Stimulated activated CD8-positive, alpha-beta memory T cell treated with anti-CD3 and anti-CD28 coated beads, Interleukin-2, amount 100 ng/mL, for 1 hour (primary cell): ENCODE results near the gene GATM.
"Not testable (repeated sequence)": the region's sequence is repeated elsewhere in the genome, so short reads cannot be mapped to it uniquely, and the experiment has no call there.

ENCODE experiments used
- DNase-seq, 2 donors: peaks; one replicate each; pipeline ENCODE4 v3.0.0-alpha.2; 2020; ENCODE audit warnings: low read depth in 2 of 2

GATM gene

DNA sequence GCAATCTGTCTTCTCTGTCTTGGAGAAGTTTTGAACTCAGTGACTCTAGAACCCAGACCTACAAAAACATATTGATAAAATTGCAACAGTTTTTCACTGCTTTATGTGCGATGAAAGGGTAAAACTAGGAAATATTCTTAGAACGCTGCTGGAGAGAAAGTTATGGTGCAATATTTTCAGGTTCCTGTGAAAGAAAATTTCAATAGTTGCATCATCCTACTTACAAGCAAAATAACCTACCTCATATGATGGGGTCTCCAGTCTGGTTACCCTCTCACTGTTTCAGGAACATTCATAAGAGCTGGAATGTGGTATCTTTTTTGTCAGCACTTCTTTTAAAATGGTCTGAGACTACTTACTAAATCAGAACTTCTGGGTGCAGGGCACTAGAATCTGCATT lies 27.1 kb downstream of the GATM start:
- DNase-seq, result no peak

DNA sequence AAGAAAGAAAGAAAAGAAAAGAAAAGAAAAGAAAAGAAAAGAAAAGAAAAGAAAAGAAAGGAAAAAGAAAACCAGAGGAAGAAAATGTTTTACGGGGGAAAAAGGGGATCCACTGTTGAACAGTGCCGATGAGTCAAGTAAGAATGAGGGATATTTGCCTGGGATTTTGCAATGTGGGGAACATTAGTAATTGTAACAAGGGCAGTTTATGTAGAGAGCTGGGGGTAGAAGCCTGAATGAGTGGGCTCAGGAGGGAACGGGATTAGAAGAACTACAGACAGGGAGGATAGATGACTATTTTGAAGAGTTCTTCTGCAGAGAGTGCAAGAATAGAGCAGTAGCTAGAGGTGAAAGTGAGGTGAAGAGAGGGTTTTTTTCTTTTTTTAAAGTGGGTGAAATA lies 28.7 kb downstream of the GATM start:
- no peak for DNase-seq

DNA sequence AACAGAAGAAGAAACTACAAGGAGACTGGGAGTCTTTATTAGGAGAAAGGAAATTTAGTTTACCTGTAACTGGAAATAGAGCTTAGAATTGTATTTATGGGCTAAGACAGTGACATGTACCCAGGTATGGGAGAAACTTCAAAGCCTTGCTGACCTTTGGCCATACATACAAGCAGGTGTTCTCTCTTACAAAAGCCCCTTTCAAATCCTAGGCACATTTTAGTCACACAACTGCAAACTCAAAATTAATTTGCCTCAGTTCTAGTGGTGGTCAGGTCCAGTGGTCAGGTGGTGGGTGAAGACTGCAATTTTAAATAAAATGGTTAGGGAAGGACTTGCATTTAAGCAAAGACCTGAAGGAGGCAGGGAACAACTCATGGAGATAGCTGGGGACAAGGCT lies 30.4 kb downstream of the GATM start:
- DNase-seq, result no peak

DNA sequence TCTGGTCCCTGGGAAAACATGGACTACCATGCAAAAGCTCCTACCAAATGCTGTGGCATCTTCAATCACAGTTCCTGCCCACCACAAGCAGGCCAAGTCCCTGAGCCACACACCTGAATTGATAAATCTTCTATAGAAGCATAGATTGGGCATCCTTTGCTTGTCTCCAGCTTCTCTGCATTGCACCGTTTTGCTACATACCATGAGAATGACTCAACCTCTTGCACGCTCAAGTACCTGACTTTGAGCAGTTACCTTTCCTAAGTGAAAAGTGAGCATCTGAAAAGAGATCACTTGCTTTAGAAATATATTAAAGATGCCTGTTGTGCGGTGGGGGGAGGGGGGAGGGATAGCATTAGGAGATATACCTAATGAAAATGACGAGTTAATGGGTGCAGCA lies 31.3 kb downstream of the GATM start:
- DNase-seq, result no peak

DNA sequence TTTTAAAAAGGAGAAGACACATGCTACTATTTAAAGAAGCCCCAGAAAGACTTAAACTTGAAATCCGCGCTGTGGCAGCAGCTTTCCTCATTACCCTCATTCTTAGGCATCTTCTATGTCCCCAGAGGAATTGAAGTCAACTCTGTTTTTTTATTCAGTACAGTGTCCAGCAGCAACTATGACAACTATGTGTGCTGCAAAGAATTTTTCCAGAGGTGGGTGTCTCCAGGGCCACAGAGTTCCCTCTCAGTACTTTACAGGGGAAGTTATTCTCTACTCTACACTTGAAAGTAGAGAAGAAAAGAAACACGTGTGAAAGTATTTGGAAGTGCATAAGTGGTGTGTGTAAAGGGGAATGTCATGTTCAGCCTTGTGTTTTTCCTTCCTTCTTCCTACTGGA lies 32.0 kb downstream of the GATM start:
- DNase-seq, result no peak

DNA sequence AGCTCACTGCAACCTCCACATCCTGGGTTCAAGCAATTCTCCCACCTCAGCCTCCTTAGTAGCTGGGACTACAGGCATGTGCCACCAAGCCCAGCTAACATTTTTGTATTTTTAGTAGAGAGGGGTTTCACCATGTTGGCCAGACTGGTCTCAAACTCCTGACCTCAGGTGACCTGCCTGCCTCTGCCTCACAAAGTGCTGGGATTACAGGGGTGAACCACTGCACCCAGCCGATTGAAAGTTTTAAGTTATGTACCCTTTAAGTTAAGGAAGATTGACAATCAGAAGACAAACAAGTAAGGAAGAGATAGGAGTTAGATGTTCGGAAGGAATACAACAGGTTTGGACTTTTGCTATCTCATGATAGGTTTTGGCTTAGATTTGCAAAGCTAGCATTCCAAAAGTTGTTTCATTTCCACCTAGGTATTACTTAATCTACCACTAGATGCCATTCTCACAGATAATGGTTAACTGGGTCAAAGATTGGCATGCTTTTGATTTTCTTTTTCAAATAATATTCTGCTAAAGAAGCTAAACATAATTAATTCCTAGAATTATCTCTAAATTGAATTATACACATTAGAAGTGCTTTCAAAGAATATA lies 35.0 kb downstream of the GATM start:
- DNase-seq, result no peak

DNA sequence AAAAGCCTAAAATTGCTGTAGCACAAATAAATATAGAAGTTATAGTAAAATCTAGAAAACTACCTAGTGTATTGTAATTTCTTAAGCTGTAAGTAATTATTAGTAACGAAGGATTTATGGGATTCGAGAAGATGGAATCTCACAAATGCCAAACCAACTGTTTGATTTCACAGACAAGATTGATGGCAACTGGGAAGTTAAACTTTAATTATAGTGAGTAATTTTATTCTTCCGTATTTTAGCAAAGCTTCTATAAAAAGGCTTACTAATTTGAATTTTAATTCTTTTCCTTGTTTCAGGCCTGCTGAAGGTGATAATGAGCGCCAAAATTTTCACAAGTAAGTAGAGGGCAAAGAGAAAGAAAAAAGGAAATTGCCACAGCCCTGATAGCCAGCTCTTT lies 36.6 kb downstream of the GATM start:
- no peak for DNase-seq

DNA sequence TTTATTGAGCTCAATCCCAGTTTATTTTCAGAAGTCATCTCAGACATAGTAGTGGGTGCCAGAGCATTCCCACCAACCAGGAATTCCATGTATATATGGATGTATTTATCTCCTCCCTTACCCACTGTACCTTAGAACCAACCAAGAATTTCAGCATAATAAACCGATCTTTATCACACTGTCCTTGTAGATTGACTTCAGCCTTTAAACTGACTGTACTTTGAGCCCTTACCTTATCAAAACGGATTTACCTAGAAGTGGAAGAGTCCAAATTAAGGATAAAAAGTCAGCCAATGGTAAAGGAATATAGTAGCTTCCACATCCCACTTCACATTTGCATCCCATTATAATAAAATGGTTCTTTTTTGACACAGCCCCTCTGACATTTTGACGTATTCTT lies 37.9 kb downstream of the GATM start:
- DNase-seq, result no peak

DNA sequence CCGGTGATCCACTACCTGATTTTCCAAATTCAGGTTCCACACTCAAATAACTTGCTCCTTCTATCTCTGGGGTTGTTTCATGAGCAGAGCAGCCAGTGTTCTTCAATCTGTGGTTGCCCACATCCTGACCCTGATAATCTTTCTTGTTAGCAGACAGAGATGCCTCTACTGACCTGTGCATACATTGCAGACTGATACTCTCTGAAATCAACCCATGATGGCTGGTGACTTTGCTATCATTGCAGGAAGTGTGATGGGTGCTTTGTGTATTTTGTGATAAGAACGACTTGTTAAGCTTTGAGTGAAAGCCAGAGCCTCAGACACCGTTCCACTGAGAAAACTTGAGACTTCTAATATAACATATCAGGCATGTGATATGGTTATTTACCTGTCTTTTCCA lies 39.9 kb downstream of the GATM start:
- no peak for DNase-seq

DNA sequence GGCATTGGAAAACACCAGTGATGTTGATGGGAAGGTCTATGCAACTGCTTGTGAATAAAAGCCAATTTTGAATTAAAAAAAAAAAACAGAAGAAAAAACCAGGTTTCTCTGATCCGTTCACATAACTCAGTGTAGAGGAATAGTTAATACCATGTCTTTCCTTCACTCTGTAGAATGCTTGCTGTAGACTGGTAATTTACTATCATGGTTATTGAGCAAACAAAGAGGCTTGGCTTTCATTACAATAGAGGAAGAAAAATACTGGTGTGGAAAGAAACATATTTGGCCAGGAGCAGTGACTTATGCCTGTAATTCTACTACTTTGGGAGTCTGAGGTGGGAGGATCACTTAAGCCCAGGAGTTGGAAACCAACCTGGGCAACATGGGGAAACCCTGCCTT lies 41.1 kb downstream of the GATM start:
- no peak for DNase-seq

DNA sequence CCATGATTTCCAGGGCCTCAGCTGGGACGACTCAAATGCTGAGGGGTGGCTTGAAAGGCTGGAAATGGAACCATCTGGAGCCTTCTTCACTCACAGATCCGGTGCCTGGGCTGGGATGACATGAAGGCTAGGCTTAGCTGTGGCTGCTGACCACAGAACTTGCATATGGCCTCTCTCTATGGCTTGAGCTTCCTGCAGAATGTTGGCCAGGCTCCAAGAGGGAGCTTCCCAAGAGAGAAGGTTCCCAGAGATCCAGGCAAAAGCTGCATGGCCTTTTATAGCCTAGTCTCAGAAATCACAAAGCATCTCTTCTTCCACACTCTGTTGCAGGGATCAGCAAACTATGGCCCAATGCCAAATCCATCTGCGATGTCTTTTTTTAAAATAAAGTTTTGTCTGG lies 44.8 kb downstream of the GATM start:
- no peak for DNase-seq

DNA sequence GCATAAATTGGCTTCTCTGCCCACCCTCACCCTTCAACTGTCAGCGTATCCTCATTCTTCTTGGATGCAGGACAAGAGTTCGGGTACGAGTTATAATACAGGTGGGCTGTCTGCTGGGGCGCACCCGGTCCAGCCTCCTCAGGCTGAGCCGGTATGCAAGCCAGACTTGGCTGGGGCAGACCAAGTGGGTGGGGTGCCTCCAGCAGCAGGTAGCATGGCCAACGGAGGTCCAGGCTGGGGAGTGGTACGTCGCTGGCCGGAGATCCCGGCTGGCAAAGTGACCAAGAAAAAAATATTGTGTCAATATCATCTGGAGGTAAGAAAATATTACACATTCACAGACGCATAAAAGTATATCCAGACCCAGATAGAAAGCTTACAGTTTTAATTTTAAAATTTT lies 45.6 kb downstream of the GATM start:
- DNase-seq, result no peak

DNA sequence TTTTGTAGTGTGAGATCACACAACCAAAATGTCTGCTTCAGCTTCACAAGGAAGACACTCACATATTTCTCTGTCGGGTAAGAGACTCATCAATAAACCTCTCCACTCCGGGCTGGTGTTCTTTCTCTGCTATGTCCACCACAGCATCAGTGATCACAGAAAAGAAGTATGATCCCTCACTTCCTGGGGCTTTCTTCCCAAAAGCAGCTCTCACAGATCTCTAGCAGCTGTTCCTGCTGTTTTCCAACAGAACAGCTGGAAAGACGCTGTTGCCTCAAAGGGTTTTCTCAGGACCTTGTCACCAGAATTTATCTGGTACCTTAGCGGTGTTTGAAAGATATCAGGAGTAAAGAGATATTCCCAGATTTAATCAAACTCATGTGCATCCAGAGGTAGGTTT lies 46.4 kb downstream of the GATM start:
- no peak for DNase-seq

DNA sequence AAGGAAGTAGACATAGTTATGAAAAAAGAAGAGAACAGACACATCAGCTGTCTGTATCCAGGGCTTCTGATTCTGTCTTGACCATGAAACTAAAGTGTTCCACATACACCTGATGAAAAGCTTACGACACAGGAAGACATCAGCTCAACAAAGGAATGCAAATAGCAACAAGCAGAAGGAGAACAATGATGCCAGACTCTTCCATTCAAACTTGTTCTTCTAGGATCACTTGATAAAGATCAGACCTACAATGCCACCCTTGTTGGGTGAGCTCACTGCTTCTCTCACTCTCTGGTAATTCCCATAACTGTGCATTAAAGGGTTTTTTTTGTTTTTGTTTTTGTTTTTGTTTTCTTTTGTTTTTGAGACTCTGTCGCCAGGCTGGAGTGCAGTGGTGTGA lies 49.7 kb downstream of the GATM start:
- no peak for DNase-seq

DNA sequence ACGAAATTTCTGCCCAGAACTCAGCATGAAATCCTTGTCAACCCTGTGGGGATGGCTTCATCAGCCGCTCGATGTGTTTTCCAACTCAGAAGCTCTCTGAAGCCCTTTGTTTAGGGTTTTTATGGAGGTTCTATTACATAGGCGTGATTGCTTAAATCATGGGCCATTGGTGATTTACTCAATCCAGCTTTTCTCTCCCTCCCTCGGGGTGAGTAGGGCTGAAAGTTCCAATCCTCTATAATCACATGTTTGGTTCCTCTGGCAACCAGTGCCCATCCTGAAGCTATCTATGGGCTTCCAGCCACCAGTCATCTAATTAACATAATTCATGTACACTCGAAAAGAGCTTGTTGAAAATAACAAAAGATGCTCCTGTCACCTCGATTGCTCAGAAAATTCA lies 51.6 kb downstream of the GATM start:
- no peak for DNase-seq

DNA sequence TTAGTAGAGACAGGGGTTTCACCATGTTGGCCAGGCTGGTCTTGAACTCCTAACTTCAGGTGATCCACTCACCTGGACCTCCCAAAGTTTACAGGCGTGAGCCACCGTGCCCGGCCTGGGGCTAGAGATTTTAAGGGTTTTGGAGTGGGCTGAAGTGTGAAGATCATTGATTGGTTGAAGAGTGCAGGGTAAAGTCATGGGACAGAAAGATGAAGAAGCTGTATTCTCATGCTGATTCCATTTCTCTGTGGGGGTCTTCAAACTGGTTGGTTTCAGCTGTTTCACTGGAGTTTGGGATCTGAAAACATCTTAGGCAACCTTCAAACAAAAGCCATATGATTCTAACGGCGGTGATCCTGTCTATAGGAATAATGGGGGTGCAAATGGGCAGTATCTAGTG lies 52.1 kb downstream of the GATM start:
- no peak for DNase-seq

DNA sequence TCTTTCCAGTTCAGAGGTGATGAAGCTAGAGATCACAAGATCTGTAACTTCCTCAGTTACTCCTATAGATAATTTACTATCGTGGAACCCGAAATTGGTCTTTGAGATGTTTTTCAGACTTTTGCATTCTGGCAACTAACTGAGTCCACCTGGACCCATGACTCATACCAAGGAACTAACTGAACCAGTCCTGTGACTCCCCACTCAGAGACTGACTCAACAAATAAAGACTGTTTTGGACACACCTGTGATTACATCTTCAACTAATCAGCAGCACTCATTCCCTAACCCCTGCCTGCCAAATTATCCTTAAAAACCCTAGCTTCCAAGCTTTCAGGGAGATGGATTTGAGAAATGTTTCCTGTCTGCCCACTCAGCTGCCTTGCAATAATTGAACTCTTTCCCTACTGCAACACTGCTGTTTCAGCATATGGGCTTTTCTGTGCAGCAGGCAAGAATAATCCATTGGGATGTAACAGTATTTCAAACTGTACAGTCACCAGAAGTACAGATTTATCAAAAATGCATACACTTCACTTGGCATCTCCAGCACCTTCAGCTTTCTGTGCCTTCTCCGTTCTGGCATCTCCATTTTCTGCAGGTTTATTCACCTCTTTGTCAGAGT lies 57.7 kb downstream of the GATM start:
- no peak for DNase-seq

DNA sequence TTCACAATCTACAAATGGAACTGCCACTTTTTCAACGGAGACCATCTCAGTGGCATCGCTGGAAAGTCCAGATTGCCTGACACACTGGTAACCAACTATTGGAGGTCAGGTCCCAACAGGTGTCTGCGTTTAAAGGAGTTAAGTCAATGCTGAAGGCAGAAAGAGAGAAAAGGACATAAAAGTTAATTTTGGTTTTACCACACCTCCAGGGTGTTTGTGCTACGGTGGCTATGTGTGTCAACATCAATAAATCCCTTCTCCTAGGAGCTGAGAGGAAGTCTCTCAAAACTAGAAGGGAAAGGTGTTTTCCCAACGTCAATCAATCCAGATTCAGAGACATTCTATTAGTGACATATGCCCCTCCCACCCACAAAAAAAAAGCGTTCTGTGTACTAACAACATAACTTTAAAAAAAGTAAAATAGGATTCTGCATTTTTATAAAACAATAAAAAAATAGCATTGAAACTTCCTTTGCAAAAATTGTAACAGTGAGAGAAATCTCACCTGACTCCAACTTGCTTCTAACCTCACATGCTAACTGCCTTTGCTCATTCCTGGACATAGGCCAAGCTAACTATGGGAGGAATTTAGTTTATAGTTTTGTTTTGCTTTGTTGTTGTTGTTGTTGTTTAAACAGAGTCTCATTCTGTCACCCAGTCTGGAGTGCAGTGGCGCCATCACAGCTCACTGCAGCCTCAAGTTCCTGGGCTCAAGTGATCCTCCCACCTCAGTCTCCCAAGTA lies 58.7 kb downstream of the GATM start:
- no peak for DNase-seq

DNA sequence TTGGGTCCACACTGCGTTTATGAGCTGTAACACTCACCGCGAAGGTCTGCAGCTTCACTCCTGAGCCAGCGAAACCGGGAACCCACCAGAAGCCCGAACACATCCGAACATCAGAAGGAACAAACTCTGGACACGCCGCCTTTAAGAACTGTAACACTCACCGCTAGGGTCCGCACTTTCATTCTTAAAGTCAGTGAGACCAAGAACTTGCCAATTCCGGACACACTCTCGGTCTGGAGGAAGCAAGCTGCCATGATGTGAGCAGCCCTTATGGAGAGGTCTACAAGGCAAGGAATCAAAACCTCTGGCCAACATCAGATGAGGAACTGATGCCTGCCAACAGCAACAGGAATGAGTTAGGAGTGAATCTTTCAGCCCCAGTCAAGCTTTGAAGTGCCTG lies 63.4 kb downstream of the GATM start:
- no peak for DNase-seq

DNA sequence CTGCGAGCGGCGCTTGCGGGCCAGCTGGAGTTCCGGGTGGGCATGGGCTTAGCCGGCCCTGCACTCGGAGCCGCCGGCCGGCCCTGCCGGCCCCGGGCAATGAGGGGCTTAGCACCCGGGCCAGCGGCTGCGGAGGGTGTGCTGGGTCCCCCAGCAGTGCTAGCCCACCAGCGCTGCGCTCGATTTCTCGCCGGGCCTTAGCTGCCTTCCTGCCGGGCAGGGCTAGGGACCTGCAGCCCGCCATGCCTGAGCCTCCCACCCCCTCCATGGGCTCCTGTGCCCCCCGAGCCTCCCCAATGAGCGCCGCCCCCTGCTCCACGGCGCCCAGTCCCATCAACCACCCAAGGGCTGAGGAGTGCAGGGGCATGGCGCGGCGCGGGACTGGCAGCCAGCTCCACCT lies 64.2 kb downstream of the GATM start:
- DNase-seq, result not testable (repeated sequence)
